GM12878 (cell line): Measurements from ENCODE around the gene SHMT1. TPM values are rescaled to one million over a fixed set of nuclear protein-coding genes. Genes with fewer than 3 reads are reported as not detected.
A peak's percentile ranks its signal among the peaks of the same experiment; 100 is the strongest.

Experiments
- ATAC-seq: fragments of 200-7000 bp; cut with Tn5 transposase; 3 replicates; pipeline ENCODE4 v1.9.1; 2020; ENCODE audit warnings: mild to moderate bottlenecking, moderate library complexity
- BruUV-seq: library from RNA; stranded (reverse); fragments of 400-500 nt; replicated peaks from 2 replicates; lab custom pipeline; 2021; lab: Mats Ljungman, UMichigan
- CTCF ChIA-PET: fragments of 300-600 bp; sonication (Branson Sonifier 250); formaldehyde crosslinking; extraction: SDS; loops from one replicate; lab custom pipeline; 2021; ENCODE audit warnings: inconsistent platforms; lab: Yijun Ruan, JAX
- POLR2A ChIA-PET: fragments of 350-600 bp; formaldehyde crosslinking; extraction: SDS; loops from one replicate; lab custom pipeline; 2021; ENCODE audit warnings: inconsistent platforms; lab: Charles Lee
- RAD21 ChIA-PET: fragments of 300-600 bp; sonication (Branson Sonifier 250); formaldehyde crosslinking; loops from one replicate; lab custom pipeline; 2023; ENCODE audit warnings: antibody characterized with exemption; ENCODE audit not compliant: unreplicated experiment; lab: Charles Lee
- SMC1A ChIA-PET: fragments of 300-600 bp; sonication (Branson Sonifier 250); formaldehyde crosslinking; loops from one replicate; lab custom pipeline; 2023; ENCODE audit not compliant: unreplicated experiment, uncharacterized antibody; lab: Charles Lee
- DNase-seq: peaks from one replicate; pipeline ENCODE4 v3.0.0-alpha.2; 2011; ENCODE audit warnings: low read depth, low spot score
- FAIRE-seq: peaks from 3 replicates; lab custom pipeline; 2011; peaks lifted over from hg19 to GRCh38; lab: Jason Lieb, UNC
- H2AFZ ChIP-seq: 2 replicates; pipeline ENCODE4 v1.6.0; 2011; ENCODE audit warnings: low read depth, low read length, control low read depth; ENCODE audit not compliant: control insufficient read depth
- H3K27ac ChIP-seq: 2 replicates; pipeline ENCODE4 v1.5.1; 2011; ENCODE audit warnings: control low read depth; ENCODE audit not compliant: control insufficient read depth, insufficient read depth
- H3K27me3 ChIP-seq, 2 experiments: replicated peaks in 1 of 2; 2 replicates each; pipeline versions ENCODE4 v1.6.0 to v1.6.1; 2011; ENCODE audit warnings: low read length in 1 of 2; ENCODE audit not compliant: control insufficient read depth in 2 of 2, insufficient read depth in 2 of 2
- H3K36me3 ChIP-seq, 2 experiments: 2 replicates each; pipeline ENCODE4 v1.5.1; 2011; ENCODE audit warnings: low read length in 1 of 2; ENCODE audit not compliant: control insufficient read depth in 2 of 2, insufficient read depth in 2 of 2
- H3K4me1 ChIP-seq: 2 replicates; pipeline ENCODE4 v1.6.1; 2011; ENCODE audit warnings: mild to moderate bottlenecking, low read length, moderate library complexity, mixed read lengths; ENCODE audit not compliant: control insufficient read depth, insufficient read depth
- H3K4me2 ChIP-seq: 2 replicates; pipeline ENCODE4 v1.6.0; 2011; ENCODE audit warnings: control low read depth; ENCODE audit not compliant: control insufficient read depth, insufficient read depth
- H3K4me3 ChIP-seq: fragments of 200-600 bp; sonication (generic); 2 replicates; pipeline ENCODE4 v1.5.1; 2016
- H3K79me2 ChIP-seq: 2 replicates; pipeline ENCODE4 v1.6.0; 2011; ENCODE audit warnings: low read length; ENCODE audit not compliant: control insufficient read depth, insufficient read depth
- H3K9ac ChIP-seq: 2 replicates; pipeline ENCODE4 v1.8.0; 2011; ENCODE audit warnings: low read length, control low read depth, mixed read lengths; ENCODE audit not compliant: control insufficient read depth, insufficient read depth
- H3K9me3 ChIP-seq: replicated peaks from 3 replicates; pipeline ENCODE4 v1.5.1; 2011; ENCODE audit warnings: mild to moderate bottlenecking, low read length; ENCODE audit not compliant: control insufficient read depth, insufficient read depth
- H4K20me1 ChIP-seq: 2 replicates; pipeline ENCODE4 v1.6.0; 2011; ENCODE audit not compliant: control insufficient read depth, insufficient read depth
- BHLHE40 ChIP-seq, 2 experiments: fragments of 450-650 bp in 1 of 2; IDR thresholded peaks; 2 replicates each; pipeline ENCODE4 v1.6.1; 2011 to 2017; ENCODE audit warnings: low read depth in 2 of 2, borderline replicate concordance in 1 of 2, improper control_type of control experiment in 1 of 2, low read length in 1 of 2, mild to moderate bottlenecking in 1 of 2
- EP300 ChIP-seq, 2 experiments: fragments of 150-350 bp in 1 of 2; IDR thresholded peaks; 2 replicates each; pipeline ENCODE4 v1.6.1; 2011 to 2012; ENCODE audit warnings: low read depth in 2 of 2, low read length in 2 of 2, borderline replicate concordance in 1 of 2, improper control_type of control experiment in 1 of 2, inconsistent platforms in 1 of 2; ENCODE audit not compliant: control insufficient read depth in 1 of 2
- IRF5 ChIP-seq: fragments of 450-650 bp; IDR thresholded peaks from 2 replicates; pipeline ENCODE4 v1.6.1; 2017; ENCODE audit warnings: borderline replicate concordance
- JUND ChIP-seq: IDR thresholded peaks from 2 replicates; pipeline ENCODE4 v1.6.1; 2012; ENCODE audit warnings: low read depth, mild to moderate bottlenecking, low read length, improper control_type of control experiment, moderate library complexity
- LARP7 ChIP-seq: fragments of 450-650 bp; IDR thresholded peaks from 2 replicates; pipeline ENCODE4 v1.6.1; 2017; ENCODE audit warnings: mild to moderate bottlenecking
- MTA2 ChIP-seq: fragments of 450-650 bp; IDR thresholded peaks from 2 replicates; pipeline ENCODE4 v1.6.1; 2016; ENCODE audit warnings: low read depth, mild to moderate bottlenecking, moderate library complexity
- NBN ChIP-seq: fragments of 450-650 bp; IDR thresholded peaks from 2 replicates; pipeline ENCODE4 v1.6.1; 2016
- PAX8 ChIP-seq: fragments of 450-650 bp; IDR thresholded peaks from 2 replicates; pipeline ENCODE4 v1.6.1; 2017; ENCODE audit warnings: mild to moderate bottlenecking, moderate library complexity
- RFX5 ChIP-seq: IDR thresholded peaks from 2 replicates; pipeline ENCODE4 v1.6.1; 2011; ENCODE audit warnings: low read depth, low read length, improper control_type of control experiment
- SIX5 ChIP-seq: IDR thresholded peaks from 2 replicates; pipeline ENCODE4 v1.6.1; 2011; ENCODE audit warnings: mild to moderate bottlenecking, low read depth, low read length, moderate library complexity; ENCODE audit not compliant: severe bottlenecking
- TCF7 ChIP-seq: IDR thresholded peaks from 2 replicates; pipeline ENCODE4 v1.6.1; 2014; ENCODE audit warnings: antibody characterized with exemption, borderline replicate concordance
- YBX1 ChIP-seq: fragments of 450-650 bp; IDR thresholded peaks from 2 replicates; pipeline ENCODE4 v1.6.1; 2016; ENCODE audit warnings: antibody characterized with exemption
- WGBS: methylation state at CpG from one replicate; pipeline ENCODE4 v1.1.6; 2016; ENCODE audit warnings: low lambda C conversion rate; ENCODE audit not compliant: insufficient replicate concordance, insufficient coverage; ENCODE audit errors: missing lambda C conversion rate; 5-methylcytosine and 5-hydroxymethylcytosine counted together
- in situ Hi-C: fragments of 300-500 bp; cut with MboI; formaldehyde crosslinking; loops from 9 replicates; pipeline ENCODE4 v1.14.3; 2018; ENCODE audit warnings: mixed read lengths
- intact Hi-C: fragments of 100-400 bp; cut with micrococcal nuclease; formaldehyde crosslinking; loops from one replicate; pipeline ENCODE4 v1.14.2; 2022; ENCODE audit not compliant: unreplicated experiment
- polyA plus RNA-seq, 11 experiments: library from polyadenylated mRNA; depleted of rRNA in 4 of 11; unstranded in 6 of 11; stranded (reverse) in 5 of 11; fragments of >200 nt; fragmentation: Nextera tagmentation in 4 of 11; fragmentation: Illumina TruSeq in 1 of 11; extraction: Ambion mirVana in 4 of 11; extraction: Trizol in 1 of 11; gene quantifications; 1 replicate in 1 of 11; 2 replicates in 10 of 11; pipeline versions ENCODE4 v1.2.1 to v1.2.3, GENCODE V29; 2011 to 2016; ENCODE audit warnings: inconsistent platforms in 2 of 11, missing spikeins in 2 of 11, low read depth in 1 of 11
- total RNA-seq, 4 experiments: library from RNA; depleted of rRNA in 3 of 4; stranded (reverse); fragments of >200 nt in 3 of 4; fragmentation: Illumina TruSeq in 1 of 4; extraction: Trizol in 1 of 4; gene quantifications; 2 replicates each; pipeline versions ENCODE4 v1.2.1 to v1.2.3, GENCODE V29; 2013 to 2021
- TF ChIP-seq, protein P1 (sequence below): IDR thresholded peaks from 2 replicates; pipeline ENCODE4 v1.6.1; 2011; ENCODE audit warnings: low read depth, low read length, improper control_type of control experiment, borderline replicate concordance

The SHMT1 gene
- total and polyA plus RNA-seq, 10 of the 15 experiments (the other 5 are each of a cell fraction or from before 2014, with no cell fraction given), result 5.2 to 60.1 (median 34.6) TPM

GRCh38 chr17:18377437-18378204 is 14.3 kb upstream of the SHMT1 start, which contains the start of gene EVPLL:
Gene EVPLL, plus strand, starts transcription at chr17:18377778. Its CDS starts 3,160 bp downstream, at chr17:18380938.
- no peak for FAIRE-seq
- ChIA-PET SMC1A (no interaction called here), RAD21 (no interaction called here), CTCF (interaction anchor here (0.7 kb wide), 1 partner anchor 564 kb away, joined by 3 read pairs; no protein-coding TSS in a partner anchor), POLR2A (no interaction called here)
- 15% methylated on average over 18 of the region's 20 CpGs for WGBS
- peaks cover 5% of the 10 kb centered on the region; the same call in 1 of the 2 replicates for H3K4me1 ChIP-seq
- DNase-seq, result no peak
- H3K9ac ChIP-seq, result no peak within 1 kb of the TSS
- no peak within 1 kb of the TSS for H3K4me3 ChIP-seq
- peak; percentile 54 for ATAC-seq
- no peak within 1 kb of the TSS; the same call in 1 of the 2 replicates for H2AFZ ChIP-seq
- no peaks in the 10 kb centered on the region for H3K79me2 ChIP-seq
- BruUV-seq, result no TSS peak
- no peaks in the 10 kb centered on the region for H4K20me1 ChIP-seq
- H3K27ac ChIP-seq, result no peak within 1 kb of the TSS
- no peaks in the 10 kb centered on the region for H3K36me3 ChIP-seq
- H3K27me3 ChIP-seq, result no peaks in the 10 kb centered on the region
- TF ChIP-seq TCF7 (no peak), BHLHE40 (IDR thresholded peaks at IDR 0.05; ENCODE audit: borderline replicate concordance in 1 of 2, low read depth in 2 of 2, low read length in 1 of 2) (0 out of 4 replicates have a peak, but pooled peaks of 1 of the 2 experiments have one; percentile 19), RFX5 (no peak)
- H3K4me2 ChIP-seq, result no peak within 1 kb of the TSS
- intact Hi-C loops (no loop called here), in situ Hi-C loops (no loop called here)
- peaks cover 3% of the 10 kb centered on the region; the same call in 1 of the 3 replicates for H3K9me3 ChIP-seq

GRCh38 chr17:18374216-18374615 is 10.9 kb upstream of the SHMT1 start:
- Histone ChIP-seq H3K9me3 (peaks cover 3% of the 10 kb centered on the region; the same call in 1 of the 3 replicates), H4K20me1 (no peaks in the 10 kb centered on the region), H3K27me3 (no peaks in the 10 kb centered on the region), H3K4me2 (no peak overlapping the region), H3K36me3 (no peaks in the 10 kb centered on the region), H3K27ac (no peak overlapping the region), H2AFZ (no peak overlapping the region), H3K4me3 (no peak overlapping the region), H3K9ac (no peak overlapping the region), H3K79me2 (no peaks in the 10 kb centered on the region), H3K4me1 (peaks cover 14% of the 10 kb centered on the region)
- no peak for DNase-seq
- no peak for FAIRE-seq
- RAD21 ChIA-PET, result no interaction called here
- WGBS, result 50% methylated on average over 7 of the region's 7 CpGs
- BruUV-seq, result no TSS peak
- POLR2A ChIA-PET, result interaction anchor here (0.7 kb wide), 1 partner anchor 176 kb away, joined by 3 read pairs; no protein-coding TSS in a partner anchor
- intact Hi-C loops, result no loop called here
- in situ Hi-C loops, result no loop called here
- SMC1A ChIA-PET, result no interaction called here
- CTCF ChIA-PET, result no interaction called here
- ATAC-seq, result no peak
- TF ChIP-seq EP300 (IDR thresholded peaks at IDR 0.05; ENCODE audit: borderline replicate concordance in 1 of 2, control insufficient read depth in 1 of 2, low read depth in 2 of 2, low read length in 2 of 2) (no peak), YBX1 (no peak), PAX8 (no peak), LARP7 (no peak), NBN (no peak), SIX5 (no peak), MTA2 (no peak), JUND (no peak), IRF5 (no peak)
- TF ChIP-seq, protein P1, sequence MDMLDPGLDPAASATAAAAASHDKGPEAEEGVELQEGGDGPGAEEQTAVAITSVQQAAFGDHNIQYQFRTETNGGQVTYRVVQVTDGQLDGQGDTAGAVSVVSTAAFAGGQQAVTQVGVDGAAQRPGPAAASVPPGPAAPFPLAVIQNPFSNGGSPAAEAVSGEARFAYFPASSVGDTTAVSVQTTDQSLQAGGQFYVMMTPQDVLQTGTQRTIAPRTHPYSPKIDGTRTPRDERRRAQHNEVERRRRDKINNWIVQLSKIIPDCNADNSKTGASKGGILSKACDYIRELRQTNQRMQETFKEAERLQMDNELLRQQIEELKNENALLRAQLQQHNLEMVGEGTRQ, result no peak
